G401.6 (cell line): ENCODE results near the gene ZNF782.
"Not testable (repeated sequence)": the region's sequence is repeated elsewhere in the genome, so short reads cannot be mapped to it uniquely, and the experiment has no call there.

Source experiments
- FAIRE-seq: peaks from 2 replicates; lab custom pipeline; 2012; peaks lifted over from hg19 to GRCh38; lab: Jason Lieb, UNC

ZNF782 gene

DNA sequence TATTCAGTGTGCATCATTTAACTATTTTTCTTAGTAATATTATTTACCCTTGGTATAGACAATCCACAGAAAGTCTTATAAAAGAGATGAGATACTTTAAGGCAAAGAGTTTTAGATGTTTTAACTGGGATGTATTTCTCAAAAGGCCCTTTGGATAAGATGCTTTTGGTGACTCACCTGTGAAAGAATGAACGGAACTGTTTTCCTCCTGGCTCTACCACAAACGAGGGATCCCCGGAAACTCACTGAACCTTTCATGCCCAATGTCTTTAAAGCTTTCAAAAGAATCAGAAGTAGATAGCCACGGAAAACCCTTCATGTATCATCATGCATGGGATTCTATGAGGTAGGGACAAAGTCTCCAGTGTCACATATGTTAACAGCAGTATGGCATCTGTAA is 1.6 kb downstream of the ZNF782 start:
- FAIRE-seq = no peak

DNA sequence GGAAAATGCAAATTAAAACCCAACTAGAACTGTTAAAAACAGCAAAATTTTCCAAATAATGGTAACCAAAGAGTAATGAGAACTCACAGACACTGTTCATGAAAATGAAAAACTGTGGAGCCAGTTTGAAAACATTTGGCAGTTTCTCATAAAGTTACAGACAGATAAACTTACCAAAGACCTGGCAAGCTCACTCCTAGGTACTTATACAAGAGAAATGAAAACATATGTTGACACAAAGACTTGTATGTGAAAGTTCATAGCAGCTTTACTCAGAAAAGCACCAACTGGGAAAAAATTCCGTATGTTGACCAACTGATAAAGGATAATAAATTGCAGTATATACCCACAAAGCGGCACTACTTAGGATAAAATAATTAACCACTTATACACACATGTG is 10.3 kb downstream of the ZNF782 start:
- FAIRE-seq = no peak

DNA sequence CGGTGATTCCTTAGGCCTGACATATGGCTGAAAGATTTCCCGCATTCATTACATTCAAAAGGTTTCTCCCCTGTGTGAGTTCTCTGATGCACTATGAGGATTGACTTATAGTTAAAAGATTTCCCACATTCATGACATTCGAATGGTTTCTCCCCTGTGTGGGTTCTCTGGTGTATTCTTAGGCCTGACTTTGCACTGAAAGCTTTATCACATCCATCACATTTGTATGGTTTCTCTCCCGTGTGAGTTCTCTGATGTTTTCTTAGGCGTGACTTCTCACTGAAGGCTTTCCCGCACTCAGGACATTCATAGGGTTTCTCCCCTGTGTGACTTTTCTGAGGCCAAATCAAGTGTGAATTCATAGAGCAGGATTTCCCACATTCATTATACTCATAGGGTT is 35.8 kb downstream of the ZNF782 start:
- FAIRE-seq = no peak

DNA sequence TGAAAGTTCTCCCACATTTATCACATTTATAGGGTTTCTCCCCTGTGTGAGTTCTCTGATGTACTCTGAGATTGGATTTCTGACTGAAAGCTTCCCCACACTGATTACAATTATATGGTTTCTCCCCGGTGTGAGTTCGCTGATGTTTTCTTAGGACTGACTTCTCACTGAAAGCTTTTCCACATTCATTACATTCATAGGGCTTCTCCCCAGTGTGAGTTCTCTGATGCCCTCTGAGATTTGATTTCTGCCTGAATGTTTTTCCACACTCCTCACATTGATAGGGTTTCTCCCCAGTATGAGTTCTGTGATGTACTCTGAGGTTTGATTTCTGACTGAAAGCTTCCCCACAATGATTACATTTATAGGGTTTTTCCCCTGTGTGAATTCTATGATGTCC is 36.3 kb downstream of the ZNF782 start:
- no peak for FAIRE-seq

DNA sequence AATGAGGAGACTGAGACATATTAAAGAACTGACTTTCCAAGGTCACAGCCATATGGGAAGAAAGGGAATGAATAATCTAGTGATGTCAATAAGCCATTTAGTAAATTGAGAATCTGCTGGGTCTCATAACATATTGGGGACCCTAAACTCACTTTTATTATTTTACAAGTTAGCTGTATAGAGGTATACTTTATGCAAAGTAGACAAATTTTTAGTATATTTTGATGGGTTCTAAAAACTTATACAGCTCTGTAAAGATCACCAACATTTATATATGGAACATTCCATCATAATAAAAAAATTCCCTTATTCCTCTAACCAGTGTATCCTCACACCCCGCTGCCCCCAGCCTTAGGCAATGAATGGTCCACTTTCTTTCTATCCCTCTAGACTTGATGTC is 40.7 kb downstream of the ZNF782 start:
- no peak for FAIRE-seq

DNA sequence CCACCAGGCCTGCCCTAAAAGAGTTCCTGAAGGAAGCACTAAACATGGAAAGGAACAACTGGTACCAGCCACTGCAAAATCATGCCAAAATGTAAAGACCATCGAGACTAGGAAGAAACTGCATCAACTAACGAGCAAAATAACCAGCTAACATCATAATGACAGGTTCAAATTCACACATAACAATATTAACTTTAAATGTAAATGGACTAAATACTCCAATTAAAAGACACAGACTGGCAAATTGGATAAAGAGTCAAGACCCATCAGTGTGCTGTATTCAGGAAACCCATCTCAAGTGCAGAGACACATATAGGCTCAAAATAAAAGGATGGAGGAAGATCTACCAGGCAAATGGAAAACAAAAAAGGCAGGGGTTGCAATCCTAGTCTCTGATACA is 55.4 kb downstream of the ZNF782 start:
- not testable (repeated sequence) for FAIRE-seq

DNA sequence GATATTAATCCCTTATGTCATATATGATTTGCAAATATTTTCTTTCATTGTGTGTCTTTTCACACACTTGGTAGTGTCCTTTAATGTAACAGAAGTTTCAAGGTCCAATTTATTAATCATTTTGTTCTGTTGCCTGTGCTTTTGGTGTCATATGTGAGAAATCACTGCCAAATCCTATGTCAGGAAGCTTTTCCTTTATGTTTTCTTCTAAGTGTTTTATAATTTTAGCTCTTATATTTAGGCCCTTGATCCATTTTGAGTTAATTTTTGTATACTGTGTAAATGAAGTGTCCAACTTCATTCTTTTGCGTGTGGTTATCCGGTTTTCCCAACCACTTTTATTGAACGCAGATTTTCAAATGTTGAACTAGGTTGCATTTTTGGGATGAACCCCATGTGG is 70.3 kb downstream of the ZNF782 start:
- no peak for FAIRE-seq

DNA sequence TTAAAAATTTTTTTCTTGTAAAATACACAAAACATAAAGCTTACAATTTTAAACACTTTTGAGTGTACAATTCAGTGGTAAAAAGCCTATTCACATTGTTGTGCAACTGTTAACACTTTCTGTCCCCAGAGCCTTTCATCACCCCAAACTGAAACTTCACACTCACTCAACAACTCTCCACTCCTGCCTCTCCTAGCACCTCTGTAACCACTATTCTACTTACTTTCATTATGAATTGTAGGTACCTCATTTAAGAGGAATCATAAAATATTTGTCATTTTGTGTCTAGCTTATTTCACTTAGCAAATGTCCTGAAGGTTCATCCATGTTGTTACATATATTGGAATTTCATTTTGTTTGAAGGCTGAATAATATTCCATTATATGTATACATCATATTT is 72.1 kb downstream of the ZNF782 start:
- no peak for FAIRE-seq

DNA sequence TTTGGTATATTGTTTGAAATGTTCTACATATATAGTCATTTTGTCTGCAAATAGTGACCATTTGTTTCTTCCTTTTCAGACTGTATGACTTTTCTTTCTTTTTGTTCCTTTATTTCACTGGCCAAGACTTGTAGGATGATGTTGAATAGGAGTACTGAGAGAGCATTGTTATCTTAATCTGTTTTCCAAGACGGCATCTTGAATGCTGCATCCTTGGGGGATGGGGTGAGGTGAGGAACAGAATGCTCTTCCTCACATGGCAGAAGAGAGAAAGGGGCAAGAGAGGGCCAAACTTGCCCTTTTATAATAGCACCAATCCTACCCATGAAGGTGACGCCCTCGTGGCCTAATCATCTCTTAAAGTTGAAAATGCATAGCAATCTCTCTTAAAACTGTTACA is 72.8 kb downstream of the ZNF782 start:
- no peak for FAIRE-seq

DNA sequence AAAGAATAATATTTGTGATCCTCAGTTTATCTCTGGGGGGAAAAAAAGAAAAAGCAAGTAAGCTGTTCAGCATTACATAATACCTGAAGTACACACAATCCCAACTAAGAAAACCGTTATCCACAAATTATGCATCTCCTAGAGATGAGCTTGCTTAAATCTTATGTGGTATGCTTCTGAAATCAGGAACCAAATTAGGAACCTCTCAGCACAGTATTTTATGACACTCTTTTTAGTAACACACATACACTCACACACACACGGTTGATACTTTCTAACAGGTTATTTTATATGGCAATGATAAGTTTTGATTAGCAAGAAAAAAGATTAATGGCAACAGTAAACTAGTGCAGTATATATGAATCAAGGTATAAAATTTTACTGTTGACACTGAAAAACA is 75.2 kb downstream of the ZNF782 start:
- no peak for FAIRE-seq

DNA sequence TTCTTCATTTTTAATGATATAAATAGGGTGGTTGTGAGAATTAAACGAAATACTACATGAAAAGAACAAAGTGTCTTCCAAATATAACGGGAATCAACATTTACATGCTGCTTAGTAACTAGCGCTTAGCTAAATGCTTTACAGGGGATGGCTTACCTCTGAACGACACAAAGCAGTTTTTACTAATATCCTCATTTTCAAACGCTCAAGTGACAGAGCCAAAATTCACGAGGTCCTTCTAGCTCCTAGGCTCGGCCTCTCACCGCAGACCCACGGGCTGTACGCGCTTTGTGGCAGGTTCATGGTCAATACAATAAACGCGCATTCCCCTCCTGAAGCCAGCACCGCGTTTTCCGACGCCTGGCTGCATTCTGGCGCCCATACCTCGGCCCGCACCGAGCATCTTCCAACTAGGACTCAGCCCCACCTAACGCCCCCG is 76.9 kb downstream of the ZNF782 start:
- no peak for FAIRE-seq

DNA sequence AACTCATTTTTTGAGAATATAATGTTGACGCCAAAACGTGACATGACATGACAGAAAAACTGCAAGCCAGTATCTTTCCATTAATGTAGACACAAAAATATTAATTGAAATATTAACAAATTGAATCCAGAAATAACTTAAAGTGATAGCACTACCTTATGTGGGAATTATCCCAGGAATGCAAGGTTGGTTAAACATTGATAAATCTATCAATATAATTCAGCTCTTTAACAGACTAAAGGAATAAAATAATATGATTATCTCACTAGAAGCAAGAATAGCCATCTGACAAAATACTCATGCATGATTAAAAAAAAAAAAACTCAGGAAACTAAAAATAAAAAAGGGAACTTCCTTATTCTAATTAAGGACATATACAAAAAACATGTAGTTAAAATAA is 83.2 kb downstream of the ZNF782 start:
- FAIRE-seq = no peak

DNA sequence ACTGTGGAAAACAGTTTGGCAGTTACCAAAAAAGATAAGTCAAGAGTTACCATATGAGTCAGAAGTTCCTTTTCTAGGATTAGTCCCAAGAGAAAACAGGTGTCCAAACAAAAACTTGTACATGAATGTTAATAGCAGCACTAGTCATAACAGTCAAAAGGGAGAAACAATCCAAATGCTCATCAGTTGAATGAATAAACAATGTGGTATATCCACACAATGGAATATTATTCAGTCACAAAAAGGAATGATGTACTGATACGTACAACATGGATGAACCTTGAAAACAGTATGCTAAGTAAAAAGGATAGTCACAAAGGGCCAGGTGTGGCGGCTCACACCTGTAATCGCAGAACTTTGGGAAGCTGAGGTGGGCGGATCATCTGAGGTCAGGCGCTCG is 84.3 kb downstream of the ZNF782 start:
- FAIRE-seq = no peak
